ENCODE results near the gene GPR157. TPM values are rescaled to one million over a fixed set of nuclear protein-coding genes. Genes with fewer than 3 reads are reported as not detected.

Gene GPR157
- total and polyA plus RNA-seq, 2 donors: 2.7 to 53.5 TPM

- no peaks in the 10 kb centered on the region for H3K4me1 ChIP-seq (ENCODE audit: insufficient read depth)
Measured at GRCh38 chr1:9066945-9067807, 61.7 kb downstream of the GPR157 start.

GRCh38 chr1:9065213-9065751 lies 63.6 kb downstream of the GPR157 start:
- 57% methylated on average over 7 of the region's 7 CpGs for WGBS
- no peaks in the 10 kb centered on the region for H3K4me1 ChIP-seq (ENCODE audit: insufficient read depth)
- no peak for DNase-seq (ENCODE audit: extremely low spot score)
- no peak overlapping the region for H3K27ac ChIP-seq (ENCODE audit: low read depth)
- H3K36me3 ChIP-seq (ENCODE audit: insufficient read depth): no peaks in the 10 kb centered on the region
- no peak overlapping the region for H3K4me3 ChIP-seq (ENCODE audit: low read depth, low read length)

More at GRCh38 chr1:9066945-9067807, 61.7 kb downstream of the GPR157 start:
- Histone ChIP-seq H3K27ac (ENCODE audit: low read depth) (no peak overlapping the region), H3K36me3 (ENCODE audit: insufficient read depth) (no peaks in the 10 kb centered on the region), H3K4me3 (ENCODE audit: low read depth, low read length) (no peak overlapping the region)
- no peak for DNase-seq (ENCODE audit: extremely low spot score)
- WGBS: 76% methylated on average over 24 of the region's 24 CpGs

GRCh38 chr1:9062846-9063245 lies 66.1 kb downstream of the GPR157 start:
- 73% methylated on average over 5 of the region's 5 CpGs for WGBS
- Histone ChIP-seq H3K4me3 (ENCODE audit: low read depth, low read length) (no peak overlapping the region), H3K27ac (ENCODE audit: low read depth) (no peak overlapping the region), H3K36me3 (ENCODE audit: insufficient read depth) (no peaks in the 10 kb centered on the region), H3K4me1 (ENCODE audit: insufficient read depth) (no peaks in the 10 kb centered on the region)
- no peak for DNase-seq (ENCODE audit: extremely low spot score)

DNA sequence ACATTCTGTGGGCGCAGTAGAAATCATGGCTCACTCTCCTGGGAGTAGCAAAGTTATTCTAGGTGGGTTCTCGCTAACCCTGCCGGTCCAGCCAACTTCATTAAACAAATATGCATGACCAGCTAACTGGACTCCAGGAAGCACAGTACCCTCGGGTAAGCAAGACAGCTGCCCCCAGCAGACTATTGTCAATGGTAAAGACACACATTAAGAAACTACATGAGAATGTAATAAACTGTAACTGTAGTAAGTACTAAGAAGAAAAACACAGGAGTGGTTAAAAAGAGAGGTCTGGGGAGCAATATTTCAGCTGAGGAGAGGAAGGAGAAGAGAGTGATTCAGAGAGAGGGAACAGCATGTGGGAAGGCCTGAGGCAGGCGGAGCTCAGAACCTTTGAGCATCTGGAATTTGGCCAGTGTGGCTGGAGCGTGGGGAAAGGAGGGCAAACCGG lies 66.9 kb downstream of the GPR157 start:
- H3K4me3 ChIP-seq (ENCODE audit: low read depth, low read length): no peak overlapping the region
- no peak for DNase-seq (ENCODE audit: extremely low spot score)
- no peaks in the 10 kb centered on the region for H3K36me3 ChIP-seq (ENCODE audit: insufficient read depth)
- H3K27ac ChIP-seq (ENCODE audit: low read depth): no peak overlapping the region
- H3K4me1 ChIP-seq (ENCODE audit: insufficient read depth): no peaks in the 10 kb centered on the region
- 84% methylated on average over 7 of the region's 7 CpGs for WGBS

GRCh38 chr1:9061252-9061960 lies 67.5 kb downstream of the GPR157 start:
- Histone ChIP-seq H3K27ac (ENCODE audit: low read depth) (no peak overlapping the region), H3K36me3 (ENCODE audit: insufficient read depth) (no peaks in the 10 kb centered on the region), H3K4me3 (ENCODE audit: low read depth, low read length) (no peak overlapping the region), H3K4me1 (ENCODE audit: insufficient read depth) (no peaks in the 10 kb centered on the region)
- WGBS: 69% methylated on average over 6 of the region's 6 CpGs
- DNase-seq (ENCODE audit: extremely low spot score): no peak

GRCh38 chr1:9059891-9060744 lies 68.8 kb downstream of the GPR157 start:
- Histone ChIP-seq H3K4me3 (ENCODE audit: low read depth, low read length) (no peak overlapping the region), H3K36me3 (ENCODE audit: insufficient read depth) (no peaks in the 10 kb centered on the region), H3K27ac (ENCODE audit: low read depth) (no peak overlapping the region), H3K4me1 (ENCODE audit: insufficient read depth) (no peaks in the 10 kb centered on the region)
- DNase-seq (ENCODE audit: extremely low spot score): no peak
- WGBS: 95% methylated on average over 4 of the region's 4 CpGs

DNA sequence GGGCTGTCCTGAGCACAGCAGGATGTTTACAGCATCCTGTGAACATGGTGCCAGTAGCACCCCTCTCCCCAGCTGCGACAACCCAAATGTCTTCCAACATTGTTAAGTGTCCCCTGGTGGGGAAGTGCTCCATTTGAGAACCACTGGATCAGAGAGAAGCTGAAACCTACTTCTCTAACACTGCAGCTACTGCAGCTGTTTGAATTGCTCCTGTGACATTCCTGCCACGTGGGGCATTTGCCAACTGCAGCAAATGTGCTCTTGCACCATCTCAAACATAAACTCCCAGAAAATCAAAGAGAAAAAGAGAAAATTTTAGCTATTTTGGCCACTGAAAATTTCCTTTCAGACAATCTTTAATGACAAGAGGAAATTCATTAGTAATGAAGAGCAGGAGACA lies 70.4 kb downstream of the GPR157 start:
- H3K4me3 ChIP-seq (ENCODE audit: low read depth, low read length): no peak overlapping the region
- 52% methylated on average over 2 of the region's 2 CpGs for WGBS
- no peaks in the 10 kb centered on the region for H3K4me1 ChIP-seq (ENCODE audit: insufficient read depth)
- DNase-seq (ENCODE audit: extremely low spot score): no peak
- no peak overlapping the region for H3K27ac ChIP-seq (ENCODE audit: low read depth)
- no peaks in the 10 kb centered on the region for H3K36me3 ChIP-seq (ENCODE audit: insufficient read depth)

- H3K27ac ChIP-seq (ENCODE audit: low read depth): no peak overlapping the region
- DNase-seq (ENCODE audit: extremely low spot score): no peak
- no peaks in the 10 kb centered on the region for H3K36me3 ChIP-seq (ENCODE audit: insufficient read depth)
- 86% methylated on average over 10 of the region's 10 CpGs for WGBS
- no peaks in the 10 kb centered on the region for H3K4me1 ChIP-seq (ENCODE audit: insufficient read depth)
- no peak overlapping the region for H3K4me3 ChIP-seq (ENCODE audit: low read depth, low read length)
Measured at GRCh38 chr1:9057851-9058250, 71.1 kb downstream of the GPR157 start.

GRCh38 chr1:9052272-9053049 lies 76.4 kb downstream of the GPR157 start:
- Histone ChIP-seq H3K36me3 (ENCODE audit: insufficient read depth) (no peaks in the 10 kb centered on the region), H3K4me1 (ENCODE audit: insufficient read depth) (no peaks in the 10 kb centered on the region), H3K4me3 (ENCODE audit: low read depth, low read length) (no peak overlapping the region), H3K27ac (ENCODE audit: low read depth) (no peak overlapping the region)
- no peak for DNase-seq (ENCODE audit: extremely low spot score)
- 91% methylated on average over 6 of the region's 6 CpGs for WGBS

- H3K4me1 ChIP-seq (ENCODE audit: insufficient read depth): no peaks in the 10 kb centered on the region
- H3K27ac ChIP-seq (ENCODE audit: low read depth): no peak overlapping the region
- DNase-seq (ENCODE audit: extremely low spot score): no peak
- WGBS: 50% methylated on average over 1 of the region's 1 CpG
- H3K36me3 ChIP-seq (ENCODE audit: insufficient read depth): no peaks in the 10 kb centered on the region
- no peak overlapping the region for H3K4me3 ChIP-seq (ENCODE audit: low read depth, low read length)
Measured at GRCh38 chr1:9051379-9051778, 77.5 kb downstream of the GPR157 start.

- Histone ChIP-seq H3K4me1 (ENCODE audit: insufficient read depth) (no peaks in the 10 kb centered on the region), H3K36me3 (ENCODE audit: insufficient read depth) (no peaks in the 10 kb centered on the region), H3K4me3 (ENCODE audit: low read depth, low read length) (no peak overlapping the region), H3K27ac (ENCODE audit: low read depth) (no peak overlapping the region)
- whole genome bisulfite sequencing: 60% methylated on average over 3 of the region's 3 CpGs
- no peak for DNase-seq (ENCODE audit: extremely low spot score)
Measured at GRCh38 chr1:9050803-9051202, 78.1 kb downstream of the GPR157 start.
